Stomach (tissue), 9 donors: ENCODE data around the gene NEUROG2. TPM values are rescaled to one million over a fixed set of nuclear protein-coding genes. Genes with fewer than 3 reads are reported as not detected.

Source experiments
- DNase-seq, 2 donors: peaks; one replicate each; pipeline versions ENCODE4 v3.0.0 to v3.0.0-alpha.2; 2013 to 2019
- H3K27ac ChIP-seq, 5 donors: fragments of 200-600 bp in 4 of 5; sonication (generic) in 4 of 5; one replicate each; pipeline ENCODE4 v1.5.1; 2013 to 2019; ENCODE audit warnings: mild to moderate bottlenecking in 1 of 5, moderate library complexity in 1 of 5
- H3K27me3 ChIP-seq, 3 donors: fragments of 200-600 bp; sonication (generic); one replicate each; pipeline ENCODE4 v1.5.1; 2017 to 2019; ENCODE audit warnings: mixed run types in 1 of 3
- H3K36me3 ChIP-seq, 4 donors: fragments of 200-600 bp; sonication (generic); 1 replicate in 3 of 4; 2 replicates in 1 of 4; pipeline ENCODE4 v1.5.1; 2016 to 2019
- H3K4me1 ChIP-seq, 4 donors: fragments of 200-600 bp; sonication (generic); one replicate each; pipeline ENCODE4 v1.5.1; 2016 to 2019
- H3K4me3 ChIP-seq, 4 donors: fragments of 200-600 bp; sonication (generic) in 3 of 4; one replicate each; pipeline ENCODE4 v1.5.1; 2016 to 2019; ENCODE audit warnings: mild to moderate bottlenecking in 1 of 4
- H3K9me3 ChIP-seq, 4 donors: fragments of 200-600 bp; sonication (generic); one replicate each; pipeline ENCODE4 v1.5.1; 2016 to 2019
- EP300 ChIP-seq: sonication (generic); formaldehyde crosslinking; IDR thresholded peaks from one replicate; pipeline ENCODE4 v1.6.1; 2017; ENCODE audit warnings: antibody characterized with exemption
- POLR2A ChIP-seq, 4 donors: fragments of 450-650 bp; IDR thresholded peaks; one replicate each; pipeline ENCODE4 v1.6.1; 2016; ENCODE audit warnings: antibody characterized with exemption in 4 of 4, control low read depth in 2 of 4, mild to moderate bottlenecking in 1 of 4, moderate library complexity in 1 of 4
- POLR2AphosphoS5 ChIP-seq, 3 donors: sonication (generic); formaldehyde crosslinking; IDR thresholded peaks; one replicate each; pipeline ENCODE4 v1.6.1; 2016; ENCODE audit warnings: antibody characterized with exemption in 3 of 3
- WGBS, 5 donors: extraction: QIAGEN DNeasy Blood & Tissue Kit in 3 of 5; methylation state at CpG; one replicate each; pipeline versions ENCODE4 v1.1.5 to v1.1.7; 2013 to 2018; 5-methylcytosine and 5-hydroxymethylcytosine counted together
- intact Hi-C: fragments of 100-400 bp; cut with DNase I; formaldehyde crosslinking; loops from one replicate; pipeline ENCODE4 v1.15.1; 2023; ENCODE audit warnings: low total_unique reads
- polyA plus RNA-seq, 3 donors: library from polyadenylated mRNA; stranded (reverse); fragments of 200-250 nt; gene quantifications; one replicate each; pipeline ENCODE4 v1.2.3, GENCODE V29; 2013
- total RNA-seq, 5 donors: library from RNA; depleted of rRNA; stranded (reverse); fragments of >200 nt; gene quantifications; one replicate each; pipeline versions ENCODE4 v1.1.0 to v1.2.3, GENCODE V29; 2014 to 2016
- TF ChIP-seq, protein P1 (sequence below), 7 experiments: fragments of 450-650 bp in 4 of 7; fragments of 200-600 bp in 3 of 7; sonication (generic) in 3 of 7; IDR thresholded peaks; one replicate each; pipeline ENCODE4 v1.5.1; 2016 to 2019; ENCODE audit warnings: antibody characterized with exemption in 7 of 7, control low read depth in 2 of 7, mild to moderate bottlenecking in 1 of 7
- donor health status: healthy with polysubstance abuse.
- donor health status: Bipolar disorder and iron deficiency.
- donor health status: healthy.

NEUROG2 gene
- total and polyA plus RNA-seq, 8 donors, result not detected

DNA sequence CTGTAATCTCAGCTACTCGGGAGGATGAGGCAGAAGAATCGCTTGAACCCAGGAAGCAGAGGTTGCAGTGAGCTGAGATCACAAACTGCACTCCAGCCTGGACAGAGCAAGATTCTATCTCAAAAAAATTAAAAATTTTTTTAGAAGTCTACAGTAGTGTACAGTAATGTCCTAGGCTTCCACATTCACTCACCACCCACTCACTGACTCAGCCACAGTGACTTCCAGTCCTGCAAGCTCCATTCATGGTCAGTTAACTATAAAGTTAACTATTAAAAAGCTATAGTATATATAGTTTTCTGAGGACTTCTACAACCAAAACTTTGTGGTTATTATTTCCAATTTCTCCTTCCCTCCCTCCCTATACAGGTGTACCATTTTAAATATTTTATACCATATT is 34.7 kb upstream of the NEUROG2 start:
- no peak for TF ChIP-seq POLR2A (IDR thresholded peaks at IDR 0.05)
- no peak for TF ChIP-seq POLR2AphosphoS5 (IDR thresholded peaks at IDR 0.05)
- TF ChIP-seq EP300, result no peak
- TF ChIP-seq, protein P1, sequence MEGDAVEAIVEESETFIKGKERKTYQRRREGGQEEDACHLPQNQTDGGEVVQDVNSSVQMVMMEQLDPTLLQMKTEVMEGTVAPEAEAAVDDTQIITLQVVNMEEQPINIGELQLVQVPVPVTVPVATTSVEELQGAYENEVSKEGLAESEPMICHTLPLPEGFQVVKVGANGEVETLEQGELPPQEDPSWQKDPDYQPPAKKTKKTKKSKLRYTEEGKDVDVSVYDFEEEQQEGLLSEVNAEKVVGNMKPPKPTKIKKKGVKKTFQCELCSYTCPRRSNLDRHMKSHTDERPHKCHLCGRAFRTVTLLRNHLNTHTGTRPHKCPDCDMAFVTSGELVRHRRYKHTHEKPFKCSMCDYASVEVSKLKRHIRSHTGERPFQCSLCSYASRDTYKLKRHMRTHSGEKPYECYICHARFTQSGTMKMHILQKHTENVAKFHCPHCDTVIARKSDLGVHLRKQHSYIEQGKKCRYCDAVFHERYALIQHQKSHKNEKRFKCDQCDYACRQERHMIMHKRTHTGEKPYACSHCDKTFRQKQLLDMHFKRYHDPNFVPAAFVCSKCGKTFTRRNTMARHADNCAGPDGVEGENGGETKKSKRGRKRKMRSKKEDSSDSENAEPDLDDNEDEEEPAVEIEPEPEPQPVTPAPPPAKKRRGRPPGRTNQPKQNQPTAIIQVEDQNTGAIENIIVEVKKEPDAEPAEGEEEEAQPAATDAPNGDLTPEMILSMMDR (IDR thresholded peaks at IDR 0.05), result no peak
- no peaks in the 10 kb centered on the region for H3K4me1 ChIP-seq
- intact Hi-C loops, result no loop called here
- no peak overlapping the region for H3K27ac ChIP-seq
- no peak for DNase-seq
- no peaks in the 10 kb centered on the region for H3K36me3 ChIP-seq
- no peaks in the 10 kb centered on the region for H3K9me3 ChIP-seq
- no peak overlapping the region for H3K4me3 ChIP-seq
- WGBS, 5 donors, result 95 to 100% (median 96%) methylated on average over 2 of the region's 2 CpGs
- H3K27me3 ChIP-seq, result no peaks in the 10 kb centered on the region

DNA sequence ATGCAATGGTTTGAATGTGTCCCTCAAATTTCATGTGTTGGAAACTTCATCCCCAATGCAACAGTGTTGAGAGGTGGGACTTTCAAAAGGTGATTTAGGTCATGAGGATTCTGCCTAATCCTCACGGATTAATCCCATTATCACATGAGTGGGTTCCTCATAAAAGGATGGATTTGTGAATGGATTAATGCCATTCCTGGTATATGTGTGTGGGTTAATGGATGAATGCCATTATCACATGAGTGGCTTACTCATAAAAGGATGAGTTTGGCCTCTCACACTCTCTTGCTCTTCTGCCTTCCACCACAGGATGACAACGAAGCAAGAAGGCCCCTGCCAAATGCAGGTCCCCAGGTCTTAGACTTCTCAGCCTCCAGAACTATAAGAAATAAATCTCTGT is 30.5 kb upstream of the NEUROG2 start:
- TF ChIP-seq, protein P1 (IDR thresholded peaks at IDR 0.05), result no peak
- TF ChIP-seq EP300 (no peak), POLR2AphosphoS5 (IDR thresholded peaks at IDR 0.05) (no peak), POLR2A (IDR thresholded peaks at IDR 0.05) (no peak)
- Histone ChIP-seq H3K4me3 (no peak overlapping the region), H3K9me3 (no peaks in the 10 kb centered on the region), H3K27me3 (no peaks in the 10 kb centered on the region), H3K36me3 (no peaks in the 10 kb centered on the region), H3K27ac (no peak overlapping the region), H3K4me1 (no peaks in the 10 kb centered on the region)
- intact Hi-C loops, result no loop called here
- 82 to 93% (median 90%) methylated on average over 2 of the region's 2 CpGs for WGBS, 5 donors
- no peak for DNase-seq

DNA sequence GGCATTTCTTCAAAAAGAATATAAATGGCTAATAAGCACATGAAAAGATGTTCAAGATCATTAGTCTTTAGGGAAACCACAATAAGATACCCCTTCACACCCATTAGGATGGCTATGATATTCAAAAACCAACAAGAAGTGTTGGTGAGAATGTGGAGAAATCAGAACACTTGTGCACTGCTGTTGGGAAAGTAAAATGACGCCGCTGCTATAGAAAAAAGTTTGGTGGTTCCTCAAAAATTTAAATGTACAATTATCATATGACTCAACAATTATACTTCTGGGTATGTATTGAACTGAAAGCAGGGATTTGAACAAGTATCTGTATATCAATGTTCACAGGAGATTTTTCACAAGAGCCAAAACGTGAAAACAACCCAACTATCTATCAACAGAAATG is 29.4 kb upstream of the NEUROG2 start:
- Histone ChIP-seq H3K27me3 (no peaks in the 10 kb centered on the region), H3K4me1 (no peaks in the 10 kb centered on the region), H3K4me3 (no peak overlapping the region), H3K9me3 (no peaks in the 10 kb centered on the region), H3K27ac (no peak overlapping the region), H3K36me3 (no peaks in the 10 kb centered on the region)
- intact Hi-C loops, result no loop called here
- WGBS, 5 donors, result 89 to 97% (median 95%) methylated on average over 3 of the region's 3 CpGs
- no peak for TF ChIP-seq POLR2AphosphoS5 (IDR thresholded peaks at IDR 0.05)
- no peak for TF ChIP-seq EP300
- no peak for TF ChIP-seq POLR2A (IDR thresholded peaks at IDR 0.05)
- no peak for DNase-seq

DNA sequence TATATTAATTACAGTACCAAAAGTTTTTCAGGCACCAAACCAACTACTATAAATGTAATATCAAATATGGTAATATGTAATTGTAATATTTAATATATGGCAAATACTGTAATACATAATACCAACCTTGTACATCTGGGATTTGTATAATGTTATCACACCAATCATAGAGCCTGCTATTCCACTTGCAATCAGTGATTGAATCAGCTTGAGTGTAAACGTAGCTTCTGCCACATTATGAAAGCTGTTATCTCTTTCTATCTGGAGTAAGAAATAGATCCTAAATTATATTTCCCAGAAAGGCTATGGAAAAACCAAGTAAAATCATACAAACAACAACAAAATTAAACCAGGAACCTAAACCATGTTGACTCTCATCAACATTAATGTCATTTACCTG is 24.7 kb upstream of the NEUROG2 start:
- Histone ChIP-seq H3K27ac (no peak overlapping the region), H3K27me3 (no peaks in the 10 kb centered on the region), H3K36me3 (no peaks in the 10 kb centered on the region), H3K4me3 (no peak overlapping the region), H3K9me3 (no peaks in the 10 kb centered on the region), H3K4me1 (no peaks in the 10 kb centered on the region)
- TF ChIP-seq, protein P1 (IDR thresholded peaks at IDR 0.05), result no peak
- TF ChIP-seq POLR2A (IDR thresholded peaks at IDR 0.05) (no peak), EP300 (no peak), POLR2AphosphoS5 (IDR thresholded peaks at IDR 0.05) (no peak)
- 80 to 90% (median 83%) methylated on average over 1 of the region's 1 CpG for WGBS, 5 donors
- intact Hi-C loops, result no loop called here
- DNase-seq, result no peak

DNA sequence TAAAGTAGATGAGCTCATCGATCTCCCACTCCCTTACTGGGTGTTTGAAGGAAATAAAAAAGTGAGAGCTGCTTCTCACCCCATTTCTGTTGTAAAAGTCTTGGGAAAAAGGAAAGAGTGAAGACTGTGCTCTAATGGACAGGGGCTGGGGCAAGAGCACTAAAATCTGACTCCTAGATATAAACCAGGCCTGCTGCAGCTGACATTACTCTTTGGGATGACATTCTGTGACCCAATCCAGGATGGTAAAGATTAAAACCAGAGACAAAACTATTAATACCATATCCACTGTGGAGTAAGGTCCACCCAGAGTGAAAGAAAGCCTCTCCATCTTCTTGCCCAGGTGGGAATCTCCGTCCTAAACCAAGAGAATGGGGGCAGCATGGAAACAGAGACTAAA is 20.1 kb upstream of the NEUROG2 start:
- H3K27ac ChIP-seq, result no peak overlapping the region
- no peak overlapping the region for H3K4me3 ChIP-seq
- intact Hi-C loops, result no loop called here
- H3K4me1 ChIP-seq, result no peaks in the 10 kb centered on the region
- no peaks in the 10 kb centered on the region for H3K9me3 ChIP-seq
- WGBS, 5 donors, result 88 to 98% (median 94%) methylated on average over 2 of the region's 2 CpGs
- DNase-seq, result no peak
- peaks cover 0 to 11% (median 0%) of the 10 kb centered on the region in 3 donors for H3K27me3 ChIP-seq
- TF ChIP-seq, protein P1 (IDR thresholded peaks at IDR 0.05), result no peak
- no peak for TF ChIP-seq POLR2A (IDR thresholded peaks at IDR 0.05)
- TF ChIP-seq POLR2AphosphoS5 (IDR thresholded peaks at IDR 0.05), result no peak
- no peak for TF ChIP-seq EP300
- no peaks in the 10 kb centered on the region for H3K36me3 ChIP-seq
